RKO (cell line): ENCODE data around the gene FGD4.

Source experiments
- DNase-seq: peaks from one replicate; pipeline ENCODE4 v3.0.0-alpha.2; 2016; ENCODE audit warnings: low spot score

FGD4 gene

GRCh38 chr12:32606443-32606842 is 207.1 kb downstream of the FGD4 start:
- no peak for DNase-seq

- DNase-seq: no peak
Measured at GRCh38 chr12:32609966-32610365, 210.6 kb downstream of the FGD4 start.

GRCh38 chr12:32611986-32612385 is 212.6 kb downstream of the FGD4 start:
- DNase-seq: no peak

GRCh38 chr12:32612658-32613614 is 213.6 kb downstream of the FGD4 start:
- no peak for DNase-seq

- no peak for DNase-seq
Measured at GRCh38 chr12:32615441-32615840, 216.1 kb downstream of the FGD4 start.

GRCh38 chr12:32617534-32617933 is 218.2 kb downstream of the FGD4 start:
- no peak for DNase-seq

- no peak for DNase-seq
Measured at GRCh38 chr12:32618115-32618514, 218.8 kb downstream of the FGD4 start.

- DNase-seq: no peak
Measured at GRCh38 chr12:32627976-32628375, 228.6 kb downstream of the FGD4 start.

GRCh38 chr12:32641287-32641901 is 242.0 kb downstream of the FGD4 start:
- DNase-seq: no peak

GRCh38 chr12:32644431-32644830 is 245.1 kb downstream of the FGD4 start:
- no peak for DNase-seq

- peak; percentile 25 for DNase-seq
Measured at GRCh38 chr12:32647275-32647674, 247.9 kb downstream of the FGD4 start.

- no peak for DNase-seq
Measured at GRCh38 chr12:32650508-32650907, 251.2 kb downstream of the FGD4 start.

GRCh38 chr12:32651151-32651955 is 252.0 kb downstream of the FGD4 start:
- no peak for DNase-seq

- DNase-seq: no peak
Measured at GRCh38 chr12:32651956-32652210, 252.5 kb downstream of the FGD4 start.

GRCh38 chr12:32659908-32660440 is 260.6 kb downstream of the FGD4 start:
- DNase-seq: no peak

- DNase-seq: no peak
Measured at GRCh38 chr12:32661706-32662105, 262.3 kb downstream of the FGD4 start.

- no peak for DNase-seq
Measured at GRCh38 chr12:32662665-32663064, 263.3 kb downstream of the FGD4 start.

- no peak for DNase-seq
Measured at GRCh38 chr12:32666018-32666417, 266.7 kb downstream of the FGD4 start.

GRCh38 chr12:32669584-32669983 is 270.2 kb downstream of the FGD4 start:
- DNase-seq: no peak

GRCh38 chr12:32671930-32672780 is 272.8 kb downstream of the FGD4 start:
- peak; percentile 65 for DNase-seq

- DNase-seq: peak; percentile 95
Measured at GRCh38 chr12:32679091-32679919, 279.9 kb downstream of the FGD4 start, which contains the start of gene DNM1L. DNM1L (plus strand) TSS chr12:32679301; CDS start chr12:32679364, 63 bp downstream.
